Measurements from ENCODE around the gene LMO1.

Gene LMO1

GRCh38 chr11:8283100-8283464 is 19.4 kb upstream of the LMO1 start:
- no peak for DNase-seq (ENCODE audit: low spot score)
- TF ChIP-seq CTCF (IDR thresholded peaks at IDR 0.05; ENCODE audit: extremely low read depth, missing control alignments), result no peak

DNA sequence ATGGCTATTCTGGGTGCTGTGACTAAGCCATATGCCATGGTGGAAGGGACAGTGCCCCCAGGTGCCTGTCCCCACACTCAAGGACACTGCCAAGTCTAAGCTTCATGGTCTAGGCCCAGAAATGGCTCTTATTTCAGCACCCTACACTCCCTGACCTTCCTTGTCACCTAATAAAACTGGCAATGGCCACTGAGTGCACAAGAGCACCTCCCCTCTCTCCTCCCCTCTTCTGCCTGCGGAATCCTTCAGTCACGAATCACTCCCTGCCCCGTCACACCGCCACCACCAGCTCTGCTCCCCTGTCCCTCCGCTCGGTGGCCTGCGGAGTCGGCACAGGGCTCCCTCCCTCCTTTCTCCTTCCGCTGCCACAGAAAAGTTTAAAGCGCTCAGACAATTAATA is 19.0 kb upstream of the LMO1 start:
- no peak for DNase-seq (ENCODE audit: low spot score)

GRCh38 chr11:8281266-8281665 is 17.6 kb upstream of the LMO1 start:
- DNase-seq (ENCODE audit: low spot score), result no peak
- TF ChIP-seq CTCF (IDR thresholded peaks at IDR 0.05; ENCODE audit: extremely low read depth, missing control alignments), result no peak

More for the DNA sequence above, 19.0 kb upstream of the LMO1 start:
- TF ChIP-seq CTCF (IDR thresholded peaks at IDR 0.05; ENCODE audit: extremely low read depth, missing control alignments), result no peak

GRCh38 chr11:8277691-8278090 is 14.0 kb upstream of the LMO1 start:
- no peak for TF ChIP-seq CTCF (IDR thresholded peaks at IDR 0.05; ENCODE audit: extremely low read depth, missing control alignments)
- no peak for DNase-seq (ENCODE audit: low spot score)

DNA sequence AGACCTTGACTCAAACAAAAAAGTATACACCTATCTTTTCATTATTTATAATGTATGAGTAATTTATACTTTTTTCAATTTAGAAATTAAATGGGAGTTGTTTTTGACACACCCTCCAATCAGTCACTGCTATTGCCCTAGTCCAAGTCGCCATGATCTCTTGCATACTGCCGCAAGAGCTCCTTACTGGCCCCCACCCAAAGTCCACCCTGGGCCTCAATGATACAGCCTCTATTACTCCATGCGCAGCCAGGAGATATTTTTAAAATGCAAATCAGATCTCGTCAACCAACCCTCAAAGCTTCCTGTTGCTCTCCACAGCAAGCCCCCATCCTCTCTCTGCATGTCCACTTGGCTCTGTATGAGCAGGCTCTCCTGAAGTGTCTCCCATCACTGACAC is 12.8 kb upstream of the LMO1 start:
- TF ChIP-seq CTCF (IDR thresholded peaks at IDR 0.05; ENCODE audit: extremely low read depth, missing control alignments), result no peak
- no peak for DNase-seq (ENCODE audit: low spot score)

- TF ChIP-seq CTCF (IDR thresholded peaks at IDR 0.05; ENCODE audit: extremely low read depth, missing control alignments), result no peak
- no peak for DNase-seq (ENCODE audit: low spot score)
Observed at GRCh38 chr11:8273287-8273686, 9.6 kb upstream of the LMO1 start.

- TF ChIP-seq CTCF (IDR thresholded peaks at IDR 0.05; ENCODE audit: extremely low read depth, missing control alignments), result no peak
- DNase-seq (ENCODE audit: low spot score), result no peak
Observed at GRCh38 chr11:8271106-8271886, 7.6 kb upstream of the LMO1 start.
